WTC11 (cell line): ENCODE results near the gene NIPAL4. TPM values are rescaled to one million over a fixed set of nuclear protein-coding genes. Genes with fewer than 3 reads are reported as not detected.

Experiments
- ATAC-seq: fragments of 200-7000 bp; cut with Tn5 transposase; 2 replicates; pipeline ENCODE4 v1.10.0; 2021; ENCODE audit warnings: mild to moderate bottlenecking, moderate library complexity
- CTCF ChIA-PET: fragments of 300-600 bp; sonication (Branson Sonifier 250); formaldehyde crosslinking; loops from one replicate; lab custom pipeline; 2021; ENCODE audit warnings: antibody characterized with exemption; lab: Charles Lee
- POLR2A ChIA-PET: fragments of 350-600 bp; sonication (Branson Sonifier 250); formaldehyde crosslinking; loops from one replicate; lab custom pipeline; 2021; ENCODE audit warnings: antibody characterized with exemption; lab: Charles Lee
- DNase-seq: peaks from one replicate; pipeline ENCODE4 v3.0.0; 2021; ENCODE audit warnings: low spot score
- H3K27ac Mint-ChIP-seq: 2 replicates; pipeline ENCODE4 v1.8.0; 2021; ENCODE audit warnings: mixed read lengths
- H3K27me3 Mint-ChIP-seq: 2 replicates; pipeline ENCODE4 v1.8.0; 2021; ENCODE audit warnings: low read depth, mild to moderate bottlenecking, moderate library complexity, mixed read lengths
- H3K36me3 Mint-ChIP-seq: 2 replicates; pipeline ENCODE4 v1.8.0; 2021; ENCODE audit warnings: mixed read lengths
- H3K4me1 Mint-ChIP-seq: 2 replicates; pipeline ENCODE4 v1.8.0; 2022; ENCODE audit warnings: mixed read lengths
- H3K4me3 Mint-ChIP-seq: 2 replicates; pipeline ENCODE4 v1.8.0; 2021; ENCODE audit warnings: mild to moderate bottlenecking, moderate library complexity, mixed read lengths
- H3K9me3 Mint-ChIP-seq: 2 replicates; pipeline ENCODE4 v1.8.0; 2021; ENCODE audit warnings: mixed read lengths
- CREM ChIP-seq: sonication (generic); formaldehyde crosslinking; IDR thresholded peaks from 2 replicates; pipeline ENCODE4 v1.8.1; 2022; ENCODE audit warnings: mild to moderate bottlenecking, missing genetic modification reagents, moderate library complexity
- ELF4 ChIP-seq: sonication (generic); formaldehyde crosslinking; IDR thresholded peaks from 2 replicates; pipeline ENCODE4 v1.8.1; 2022; ENCODE audit warnings: low read depth, mild to moderate bottlenecking, moderate library complexity, missing genetic modification reagents
- IRF2 ChIP-seq: sonication (generic); formaldehyde crosslinking; IDR thresholded peaks from 2 replicates; pipeline ENCODE4 v1.8.0; 2022; ENCODE audit warnings: low read depth, missing genetic modification reagents, borderline replicate concordance
- MYBL2 ChIP-seq: sonication (generic); formaldehyde crosslinking; IDR thresholded peaks from 2 replicates; pipeline ENCODE4 v1.8.1; 2023; ENCODE audit warnings: mild to moderate bottlenecking, moderate library complexity, missing genetic modification reagents
- ZNF121 ChIP-seq: sonication (generic); formaldehyde crosslinking; IDR thresholded peaks from 2 replicates; pipeline ENCODE4 v1.8.0; 2023; ENCODE audit warnings: missing genetic modification reagents
- total RNA-seq: library from RNA; stranded (reverse); gene quantifications from 3 replicates; pipeline ENCODE4 v1.2.3, GENCODE V29; 2021
- TF ChIP-seq, protein P1 (sequence below): sonication (generic); formaldehyde crosslinking; IDR thresholded peaks from 2 replicates; pipeline ENCODE4 v1.8.0; 2022; ENCODE audit warnings: mild to moderate bottlenecking, missing genetic modification reagents
- TF ChIP-seq, protein P2 (sequence below): sonication (generic); formaldehyde crosslinking; IDR thresholded peaks from 2 replicates; pipeline ENCODE4 v1.8.1; 2022; ENCODE audit warnings: missing genetic modification reagents, borderline replicate concordance
- TF ChIP-seq, protein P3 (sequence below): sonication (generic); formaldehyde crosslinking; IDR thresholded peaks from 2 replicates; pipeline ENCODE4 v1.8.0; 2022; ENCODE audit warnings: mild to moderate bottlenecking, missing genetic modification reagents
- TF ChIP-seq, protein P4 (sequence below): sonication (generic); formaldehyde crosslinking; IDR thresholded peaks from 2 replicates; pipeline ENCODE4 v1.8.1; 2023; ENCODE audit warnings: mild to moderate bottlenecking, missing genetic modification reagents, moderate library complexity
- TF ChIP-seq, protein P5 (sequence below): sonication (generic); formaldehyde crosslinking; IDR thresholded peaks from 2 replicates; pipeline ENCODE4 v1.8.1; 2023; ENCODE audit warnings: mild to moderate bottlenecking, moderate library complexity, missing genetic modification reagents
- TF ChIP-seq, protein P6 (sequence below): sonication (generic); formaldehyde crosslinking; IDR thresholded peaks from 2 replicates; pipeline ENCODE4 v1.8.1; 2022; ENCODE audit warnings: low read depth, missing genetic modification reagents, borderline replicate concordance
- TF ChIP-seq, protein P7 (sequence below): sonication (generic); formaldehyde crosslinking; IDR thresholded peaks from 2 replicates; pipeline ENCODE4 v1.8.0; 2022; ENCODE audit warnings: mild to moderate bottlenecking, missing genetic modification reagents
- TF ChIP-seq, protein P8 (sequence below): fragments of 250-450 bp; sonication (Bioruptor Pico); IDR thresholded peaks from 2 replicates; pipeline ENCODE4 v1.9.0; 2021; ENCODE audit warnings: mild to moderate bottlenecking

The NIPAL4 gene
- total RNA-seq, 1 experiment from 2014 or later = not detected

DNA sequence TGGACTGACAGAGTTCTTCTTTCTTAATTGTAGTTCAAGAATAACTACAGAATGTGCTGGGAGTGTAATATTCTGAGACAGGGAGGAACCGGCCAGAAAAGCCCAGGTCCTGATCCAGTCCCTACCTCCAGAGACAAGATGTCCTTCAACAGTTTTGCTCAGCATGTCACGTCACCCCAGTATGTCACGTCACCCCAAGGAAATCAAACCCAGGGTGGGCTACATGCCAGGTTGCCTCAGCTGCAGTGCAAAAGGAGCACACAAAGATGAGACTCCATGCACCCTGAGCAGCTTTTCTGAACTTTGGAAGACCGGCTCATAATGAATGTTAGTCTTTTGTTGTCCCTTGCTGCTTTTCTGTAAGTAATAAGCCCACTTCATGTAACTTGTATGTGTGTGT, 25.9 kb upstream of the NIPAL4 start (continued):
- TF ChIP-seq, protein P1, sequence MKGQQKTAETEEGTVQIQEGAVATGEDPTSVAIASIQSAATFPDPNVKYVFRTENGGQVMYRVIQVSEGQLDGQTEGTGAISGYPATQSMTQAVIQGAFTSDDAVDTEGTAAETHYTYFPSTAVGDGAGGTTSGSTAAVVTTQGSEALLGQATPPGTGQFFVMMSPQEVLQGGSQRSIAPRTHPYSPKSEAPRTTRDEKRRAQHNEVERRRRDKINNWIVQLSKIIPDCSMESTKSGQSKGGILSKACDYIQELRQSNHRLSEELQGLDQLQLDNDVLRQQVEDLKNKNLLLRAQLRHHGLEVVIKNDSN = no peak
- TF ChIP-seq CREM (CRISPR knock-in tag) = no peak
- TF ChIP-seq, protein P2, sequence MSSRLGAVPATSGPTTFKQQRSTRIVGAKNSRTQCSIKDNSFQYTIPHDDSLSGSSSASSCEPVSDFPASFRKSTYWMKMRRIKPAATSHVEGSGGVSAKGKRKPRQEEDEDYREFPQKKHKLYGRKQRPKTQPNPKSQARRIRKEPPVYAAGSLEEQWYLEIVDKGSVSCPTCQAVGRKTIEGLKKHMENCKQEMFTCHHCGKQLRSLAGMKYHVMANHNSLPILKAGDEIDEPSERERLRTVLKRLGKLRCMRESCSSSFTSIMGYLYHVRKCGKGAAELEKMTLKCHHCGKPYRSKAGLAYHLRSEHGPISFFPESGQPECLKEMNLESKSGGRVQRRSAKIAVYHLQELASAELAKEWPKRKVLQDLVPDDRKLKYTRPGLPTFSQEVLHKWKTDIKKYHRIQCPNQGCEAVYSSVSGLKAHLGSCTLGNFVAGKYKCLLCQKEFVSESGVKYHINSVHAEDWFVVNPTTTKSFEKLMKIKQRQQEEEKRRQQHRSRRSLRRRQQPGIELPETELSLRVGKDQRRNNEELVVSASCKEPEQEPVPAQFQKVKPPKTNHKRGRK = no peak
- TF ChIP-seq, protein P3, sequence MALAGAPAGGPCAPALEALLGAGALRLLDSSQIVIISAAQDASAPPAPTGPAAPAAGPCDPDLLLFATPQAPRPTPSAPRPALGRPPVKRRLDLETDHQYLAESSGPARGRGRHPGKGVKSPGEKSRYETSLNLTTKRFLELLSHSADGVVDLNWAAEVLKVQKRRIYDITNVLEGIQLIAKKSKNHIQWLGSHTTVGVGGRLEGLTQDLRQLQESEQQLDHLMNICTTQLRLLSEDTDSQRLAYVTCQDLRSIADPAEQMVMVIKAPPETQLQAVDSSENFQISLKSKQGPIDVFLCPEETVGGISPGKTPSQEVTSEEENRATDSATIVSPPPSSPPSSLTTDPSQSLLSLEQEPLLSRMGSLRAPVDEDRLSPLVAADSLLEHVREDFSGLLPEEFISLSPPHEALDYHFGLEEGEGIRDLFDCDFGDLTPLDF (CRISPR knock-in tag) = no peak

DNA sequence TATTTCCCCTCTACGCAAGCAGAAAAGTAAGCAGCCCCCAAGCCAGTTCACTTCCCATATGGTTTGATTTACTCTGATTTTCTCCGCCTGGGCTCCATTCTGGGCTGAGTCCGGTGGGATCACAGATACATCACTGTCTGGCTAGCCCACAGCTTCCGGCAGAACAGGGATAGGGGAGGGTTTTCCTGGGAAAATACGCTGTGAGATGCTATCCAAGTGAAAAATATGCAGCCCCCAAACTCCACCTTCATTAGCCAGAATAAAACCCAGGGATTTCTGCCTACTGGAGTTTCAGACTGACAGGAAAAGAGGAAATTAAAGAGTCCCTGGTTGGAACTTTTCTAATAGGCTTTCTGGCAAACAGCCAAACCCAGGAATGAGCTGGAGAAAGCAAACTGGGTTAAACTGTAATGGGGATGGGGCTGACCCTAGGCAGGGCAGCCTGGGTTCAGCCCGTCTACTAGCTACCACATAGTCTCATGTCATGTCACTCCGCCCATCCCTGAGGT, 16.9 kb upstream of the NIPAL4 start:
- ChIA-PET CTCF (interaction anchor here (1.9 to 2.6 kb wide), 3 partner anchors 11 to 29 kb away, joined by 7 to 18 read pairs (median 8); partner anchors contain the start of gene NIPAL4), POLR2A (no interaction called here)
- Mint-ChIP-seq H3K27me3 (no peaks in the 10 kb centered on the region), H3K4me3 (no peak overlapping the region), H3K4me1 (peaks cover 7% of the 10 kb centered on the region; the same call in 1 of the 2 replicates), H3K36me3 (no peaks in the 10 kb centered on the region), H3K9me3 (peaks cover 13% of the 10 kb centered on the region), H3K27ac (no peak overlapping the region)
- DNase-seq = no peak
- TF ChIP-seq, protein P4, sequence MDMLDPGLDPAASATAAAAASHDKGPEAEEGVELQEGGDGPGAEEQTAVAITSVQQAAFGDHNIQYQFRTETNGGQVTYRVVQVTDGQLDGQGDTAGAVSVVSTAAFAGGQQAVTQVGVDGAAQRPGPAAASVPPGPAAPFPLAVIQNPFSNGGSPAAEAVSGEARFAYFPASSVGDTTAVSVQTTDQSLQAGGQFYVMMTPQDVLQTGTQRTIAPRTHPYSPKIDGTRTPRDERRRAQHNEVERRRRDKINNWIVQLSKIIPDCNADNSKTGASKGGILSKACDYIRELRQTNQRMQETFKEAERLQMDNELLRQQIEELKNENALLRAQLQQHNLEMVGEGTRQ (CRISPR knock-in tag) = no peak
- TF ChIP-seq, protein P5, sequence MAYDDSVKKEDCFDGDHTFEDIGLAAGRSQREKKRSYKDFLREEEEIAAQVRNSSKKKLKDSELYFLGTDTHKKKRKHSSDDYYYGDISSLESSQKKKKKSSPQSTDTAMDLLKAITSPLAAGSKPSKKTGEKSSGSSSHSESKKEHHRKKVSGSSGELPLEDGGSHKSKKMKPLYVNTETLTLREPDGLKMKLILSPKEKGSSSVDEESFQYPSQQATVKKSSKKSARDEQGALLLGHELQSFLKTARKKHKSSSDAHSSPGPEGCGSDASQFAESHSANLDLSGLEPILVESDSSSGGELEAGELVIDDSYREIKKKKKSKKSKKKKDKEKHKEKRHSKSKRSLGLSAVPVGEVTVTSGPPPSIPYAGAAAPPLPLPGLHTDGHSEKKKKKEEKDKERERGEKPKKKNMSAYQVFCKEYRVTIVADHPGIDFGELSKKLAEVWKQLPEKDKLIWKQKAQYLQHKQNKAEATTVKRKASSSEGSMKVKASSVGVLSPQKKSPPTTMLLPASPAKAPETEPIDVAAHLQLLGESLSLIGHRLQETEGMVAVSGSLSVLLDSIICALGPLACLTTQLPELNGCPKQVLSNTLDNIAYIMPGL (CRISPR knock-in tag) = no peak
- TF ChIP-seq, protein P6, sequence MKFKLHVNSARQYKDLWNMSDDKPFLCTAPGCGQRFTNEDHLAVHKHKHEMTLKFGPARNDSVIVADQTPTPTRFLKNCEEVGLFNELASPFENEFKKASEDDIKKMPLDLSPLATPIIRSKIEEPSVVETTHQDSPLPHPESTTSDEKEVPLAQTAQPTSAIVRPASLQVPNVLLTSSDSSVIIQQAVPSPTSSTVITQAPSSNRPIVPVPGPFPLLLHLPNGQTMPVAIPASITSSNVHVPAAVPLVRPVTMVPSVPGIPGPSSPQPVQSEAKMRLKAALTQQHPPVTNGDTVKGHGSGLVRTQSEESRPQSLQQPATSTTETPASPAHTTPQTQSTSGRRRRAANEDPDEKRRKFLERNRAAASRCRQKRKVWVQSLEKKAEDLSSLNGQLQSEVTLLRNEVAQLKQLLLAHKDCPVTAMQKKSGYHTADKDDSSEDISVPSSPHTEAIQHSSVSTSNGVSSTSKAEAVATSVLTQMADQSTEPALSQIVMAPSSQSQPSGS (CRISPR knock-in tag) = no peak
- no peak for TF ChIP-seq MYBL2 (CRISPR knock-in tag)
- no peak for TF ChIP-seq IRF2 (CRISPR knock-in tag)
- ATAC-seq = no peak

DNA sequence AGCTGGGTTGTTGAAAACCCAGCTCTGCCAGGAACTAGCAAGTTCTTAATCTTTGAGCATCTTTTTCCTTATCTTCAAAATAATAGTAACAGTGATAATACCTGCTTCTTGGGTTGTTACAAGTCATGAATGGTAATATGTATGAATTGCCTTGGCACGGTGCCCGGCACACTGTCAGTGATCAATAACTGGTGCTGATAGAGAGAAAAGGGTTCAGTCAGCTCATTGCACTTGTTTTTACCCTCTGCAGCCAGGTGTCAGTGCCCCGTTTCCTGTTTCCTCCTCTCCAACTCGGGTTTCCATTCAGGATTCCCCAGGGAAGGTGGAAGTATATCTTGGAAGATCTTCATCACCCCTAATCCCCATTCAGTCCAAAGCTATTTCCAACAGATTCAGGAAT, 15.8 kb upstream of the NIPAL4 start:
- Mint-ChIP-seq H3K4me1 (peaks cover 7% of the 10 kb centered on the region; the same call in 1 of the 2 replicates), H3K27me3 (no peaks in the 10 kb centered on the region)
- ATAC-seq = no peak; the same call in 1 of the 2 replicates
- TF ChIP-seq ELF4 (CRISPR knock-in tag) (no peak), ZNF121 (no peak)
- TF ChIP-seq, protein P7, sequence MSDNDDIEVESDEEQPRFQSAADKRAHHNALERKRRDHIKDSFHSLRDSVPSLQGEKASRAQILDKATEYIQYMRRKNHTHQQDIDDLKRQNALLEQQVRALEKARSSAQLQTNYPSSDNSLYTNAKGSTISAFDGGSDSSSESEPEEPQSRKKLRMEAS (CRISPR knock-in tag) = no peak
- TF ChIP-seq, protein P8, sequence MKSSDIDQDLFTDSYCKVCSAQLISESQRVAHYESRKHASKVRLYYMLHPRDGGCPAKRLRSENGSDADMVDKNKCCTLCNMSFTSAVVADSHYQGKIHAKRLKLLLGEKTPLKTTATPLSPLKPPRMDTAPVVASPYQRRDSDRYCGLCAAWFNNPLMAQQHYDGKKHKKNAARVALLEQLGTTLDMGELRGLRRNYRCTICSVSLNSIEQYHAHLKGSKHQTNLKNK (CRISPR knock-in tag) = no peak
- TF ChIP-seq, all 79 proteins: peak for 0
- Mint-ChIP-seq H3K9me3 (peaks cover 6% of the 10 kb centered on the region), H3K4me3 (no peak overlapping the region), H3K36me3 (no peaks in the 10 kb centered on the region), H3K27ac (no peak overlapping the region)
- DNase-seq = no peak
- ChIA-PET CTCF (interaction anchor here (0.7 to 2.6 kb wide), 12 partner anchors 10 to 299 kb away, joined by 3 to 18 read pairs (median 4); partner anchors contain the start of genes LSM11 and NIPAL4), POLR2A (no interaction called here)
